GM10266 (cell line): ENCODE data around the gene NMUR1.

Experiments used
- DNase-seq: peaks from one replicate; pipeline ENCODE4 v3.0.0; 2012; ENCODE audit errors: extremely low spot score
- TF ChIP-seq, protein P1 (sequence below): IDR thresholded peaks from 2 replicates; pipeline ENCODE4 v1.5.1; 2012; ENCODE audit warnings: mild to moderate bottlenecking, low read depth; ENCODE audit not compliant: control insufficient read depth, insufficient read depth; ENCODE audit errors: missing control alignments

NMUR1 gene

DNA sequence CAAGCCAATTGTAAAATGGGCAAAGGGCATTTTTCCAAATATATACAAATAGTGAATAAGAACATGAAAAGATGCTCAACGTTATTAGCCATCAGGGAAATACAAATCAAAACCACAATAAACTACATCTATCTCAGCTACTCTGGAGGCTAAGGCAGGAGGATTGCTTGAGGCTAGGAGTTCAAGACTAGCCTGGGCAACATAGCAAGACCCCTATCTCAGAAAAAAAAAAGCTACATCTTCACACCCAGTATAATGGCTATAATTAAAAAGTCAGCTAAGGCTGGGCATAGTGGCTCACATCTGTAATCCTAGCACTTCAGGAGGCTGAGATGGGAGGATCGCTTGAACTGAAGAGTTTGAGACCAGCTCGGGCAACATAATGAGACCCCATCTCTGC lies 53.3 kb downstream of the NMUR1 start:
- TF ChIP-seq, protein P1, sequence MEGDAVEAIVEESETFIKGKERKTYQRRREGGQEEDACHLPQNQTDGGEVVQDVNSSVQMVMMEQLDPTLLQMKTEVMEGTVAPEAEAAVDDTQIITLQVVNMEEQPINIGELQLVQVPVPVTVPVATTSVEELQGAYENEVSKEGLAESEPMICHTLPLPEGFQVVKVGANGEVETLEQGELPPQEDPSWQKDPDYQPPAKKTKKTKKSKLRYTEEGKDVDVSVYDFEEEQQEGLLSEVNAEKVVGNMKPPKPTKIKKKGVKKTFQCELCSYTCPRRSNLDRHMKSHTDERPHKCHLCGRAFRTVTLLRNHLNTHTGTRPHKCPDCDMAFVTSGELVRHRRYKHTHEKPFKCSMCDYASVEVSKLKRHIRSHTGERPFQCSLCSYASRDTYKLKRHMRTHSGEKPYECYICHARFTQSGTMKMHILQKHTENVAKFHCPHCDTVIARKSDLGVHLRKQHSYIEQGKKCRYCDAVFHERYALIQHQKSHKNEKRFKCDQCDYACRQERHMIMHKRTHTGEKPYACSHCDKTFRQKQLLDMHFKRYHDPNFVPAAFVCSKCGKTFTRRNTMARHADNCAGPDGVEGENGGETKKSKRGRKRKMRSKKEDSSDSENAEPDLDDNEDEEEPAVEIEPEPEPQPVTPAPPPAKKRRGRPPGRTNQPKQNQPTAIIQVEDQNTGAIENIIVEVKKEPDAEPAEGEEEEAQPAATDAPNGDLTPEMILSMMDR, result no peak
- no peak for DNase-seq

- TF ChIP-seq, protein P1, result no peak
These were observed 54.3 kb downstream of the NMUR1 start for GRCh38 chr2:231475965-231476364.

More at GRCh38 chr2:231475965-231476364, 54.3 kb downstream of the NMUR1 start:
- DNase-seq, result no peak
